CD4-positive, alpha-beta T cell treated with Interleukin-2 at 100 ng/mL for 4 hours (primary cell): ENCODE measurements around the gene SEC24B.
"Not testable (repeated sequence)": the region's sequence is repeated elsewhere in the genome, so short reads cannot be mapped to it uniquely, and the experiment has no call there.

Experiments
- DNase-seq: peaks from one replicate; pipeline ENCODE4 v3.0.0-alpha.2; 2020; ENCODE audit warnings: low spot score

Gene SEC24B

GRCh38 chr4:109578846-109579245, 145.2 kb downstream of the SEC24B start:
- no peak for DNase-seq

GRCh38 chr4:109579997-109580396, 146.4 kb downstream of the SEC24B start:
- not testable (repeated sequence) for DNase-seq

DNA sequence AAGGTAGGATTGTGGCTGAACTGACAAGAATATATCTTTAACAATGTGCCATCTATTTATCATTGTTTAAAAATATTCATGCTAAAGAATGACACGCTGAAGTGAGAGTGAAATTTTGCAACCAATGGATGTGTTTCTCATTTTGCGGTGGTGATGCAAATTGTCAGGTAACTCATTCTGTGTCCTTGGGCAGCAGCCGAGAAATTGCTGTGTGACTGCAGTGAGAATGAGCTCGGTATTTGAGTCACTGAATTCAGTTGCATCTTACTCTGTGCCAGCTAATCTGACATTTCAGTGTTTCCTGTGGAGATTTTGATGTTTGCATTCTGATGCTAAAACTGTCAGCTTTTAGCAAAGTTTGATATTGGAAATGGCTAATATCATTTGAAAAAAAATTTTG, 154.6 kb downstream of the SEC24B start:
- peak; percentile 59 for DNase-seq

- no peak for DNase-seq
Measured at GRCh38 chr4:109589119-109589518, 155.5 kb downstream of the SEC24B start.

- no peak for DNase-seq
Measured at GRCh38 chr4:109589605-109590004, 156.0 kb downstream of the SEC24B start.
